MV-4-11 (cell line): Measurements from ENCODE around the gene TCF4.

Source experiments
- DNase-seq: peaks from one replicate; lab custom pipeline; 2025; lab: John Stamatoyannopoulos, UW

Gene TCF4

DNA sequence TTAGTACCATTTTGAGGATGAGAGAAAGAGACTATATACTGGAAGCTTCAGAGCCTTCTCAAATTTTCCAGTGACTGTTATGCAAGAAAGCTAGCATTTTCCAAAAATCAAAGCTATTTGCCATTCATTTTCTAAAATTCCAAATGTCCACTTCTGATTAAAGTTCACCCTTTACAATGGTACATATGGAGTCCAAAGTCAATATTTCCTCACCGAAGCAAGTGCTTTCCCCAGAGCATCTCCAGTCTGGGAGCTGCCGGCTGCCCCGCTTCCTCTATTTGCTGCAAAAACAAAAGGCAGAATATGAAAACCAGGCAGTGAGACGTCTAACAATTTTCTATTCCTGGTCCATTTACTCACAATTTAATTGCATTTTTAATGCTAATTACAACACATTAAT lies 326.7 kb downstream of the TCF4 start:
- DNase-seq: peak; percentile 19

- DNase-seq: no peak
Measured at GRCh38 chr18:55258088-55258487, 329.9 kb downstream of the TCF4 start.

DNA sequence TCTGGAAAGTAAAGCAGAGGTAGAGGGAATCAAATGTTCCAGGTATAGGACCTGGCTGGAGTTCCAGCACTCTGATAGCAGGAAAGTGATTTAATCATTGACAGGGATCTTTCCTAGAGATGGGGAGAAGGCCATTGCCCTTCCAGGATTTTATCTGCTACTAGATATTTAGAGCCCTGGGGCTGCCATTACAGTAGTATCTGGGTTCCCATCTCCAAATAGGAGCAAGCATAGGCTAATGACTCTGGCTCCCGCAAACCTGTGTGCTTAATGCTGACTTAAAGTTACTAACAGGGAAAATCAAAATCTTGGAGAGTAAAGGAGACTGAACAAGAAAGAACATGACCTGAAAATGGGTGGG lies 331.1 kb downstream of the TCF4 start:
- DNase-seq: no peak

GRCh38 chr18:55256226-55256928 lies 331.6 kb downstream of the TCF4 start:
- no peak for DNase-seq

GRCh38 chr18:55253814-55254213 lies 334.2 kb downstream of the TCF4 start:
- DNase-seq: no peak

DNA sequence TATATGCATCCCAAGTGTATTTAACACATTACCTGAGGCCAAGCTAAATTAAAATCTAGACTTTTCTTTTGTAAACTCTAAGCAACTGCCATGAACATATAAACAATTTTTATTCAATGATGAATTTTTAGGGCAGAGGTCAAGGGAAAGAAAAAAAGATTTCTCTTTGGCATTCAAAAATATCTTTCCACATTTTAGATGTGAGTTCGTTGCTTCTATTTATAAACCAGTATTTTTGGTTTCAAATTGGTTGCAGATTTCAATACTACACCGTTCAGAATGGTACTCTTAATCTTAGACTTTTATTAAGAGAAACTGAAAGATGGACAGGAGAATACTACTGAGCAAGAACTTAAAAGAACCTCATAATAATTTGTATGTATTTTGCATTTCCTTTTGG lies 335.1 kb downstream of the TCF4 start:
- no peak for DNase-seq

- DNase-seq: no peak
Measured at GRCh38 chr18:55252053-55252675, 335.8 kb downstream of the TCF4 start.

- DNase-seq: no peak
Measured at GRCh38 chr18:55251254-55251971, 336.6 kb downstream of the TCF4 start.

DNA sequence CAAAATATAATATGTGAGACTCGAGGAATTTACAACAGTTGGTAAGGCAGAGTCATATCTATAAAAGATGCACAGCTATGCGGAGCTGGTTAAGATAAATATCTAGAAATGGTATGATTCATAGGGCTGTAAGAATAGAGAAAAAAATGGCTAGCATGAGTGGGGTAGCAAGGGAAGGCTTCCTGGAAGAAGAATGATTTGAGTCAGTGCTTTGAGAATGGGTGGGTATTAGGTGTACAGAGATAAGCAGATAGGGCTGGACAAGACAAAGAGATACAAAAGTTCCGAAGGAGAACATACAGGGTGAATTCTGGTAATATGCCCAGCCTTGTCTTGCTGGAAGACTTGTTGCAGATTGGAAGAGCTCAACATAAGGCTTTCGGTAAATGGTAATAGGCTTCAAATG lies 337.2 kb downstream of the TCF4 start:
- DNase-seq: no peak

GRCh38 chr18:55249550-55249949 lies 338.4 kb downstream of the TCF4 start:
- DNase-seq: no peak

- DNase-seq: peak; percentile 85
Measured at GRCh38 chr18:55248495-55248894, 339.5 kb downstream of the TCF4 start.

DNA sequence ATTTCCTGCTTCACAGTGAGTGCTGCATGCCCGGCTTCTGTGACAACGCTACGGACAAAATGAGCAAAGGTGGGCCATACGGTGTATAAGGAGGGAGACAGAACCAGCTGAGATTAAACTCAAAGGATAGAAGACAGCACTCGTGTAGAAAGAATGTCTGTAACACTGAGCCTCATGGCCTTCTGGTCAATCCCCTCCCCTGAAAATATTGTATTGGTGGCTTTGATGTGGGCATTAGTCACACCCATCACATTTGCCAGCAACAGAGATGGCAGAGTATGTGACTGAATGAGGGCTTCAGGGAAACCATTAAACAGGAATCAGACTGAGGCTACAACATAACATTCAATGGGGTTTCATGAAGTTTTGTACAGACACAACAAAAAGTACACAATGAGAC lies 341.0 kb downstream of the TCF4 start:
- DNase-seq: no peak

DNA sequence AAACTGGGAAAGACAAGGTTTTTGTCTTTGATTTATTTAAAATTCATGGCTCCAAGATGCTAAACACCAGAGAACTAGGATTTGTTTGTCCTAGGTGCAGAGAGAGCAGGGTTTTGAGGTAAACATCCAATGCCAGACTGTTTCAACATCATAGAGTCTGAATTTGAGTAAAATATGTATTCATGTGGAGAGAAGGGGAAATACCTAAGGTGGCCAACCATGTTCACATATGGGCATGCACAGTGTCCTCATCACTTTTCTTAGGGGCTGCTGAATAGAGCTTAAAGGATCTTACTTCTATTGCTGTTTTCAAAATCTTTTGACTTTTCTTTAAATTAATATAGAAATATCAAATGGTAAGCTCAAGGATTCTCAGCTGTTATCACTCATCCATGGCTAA lies 341.7 kb downstream of the TCF4 start:
- no peak for DNase-seq

- DNase-seq: no peak
Measured at GRCh38 chr18:55245211-55245614, 342.8 kb downstream of the TCF4 start.

DNA sequence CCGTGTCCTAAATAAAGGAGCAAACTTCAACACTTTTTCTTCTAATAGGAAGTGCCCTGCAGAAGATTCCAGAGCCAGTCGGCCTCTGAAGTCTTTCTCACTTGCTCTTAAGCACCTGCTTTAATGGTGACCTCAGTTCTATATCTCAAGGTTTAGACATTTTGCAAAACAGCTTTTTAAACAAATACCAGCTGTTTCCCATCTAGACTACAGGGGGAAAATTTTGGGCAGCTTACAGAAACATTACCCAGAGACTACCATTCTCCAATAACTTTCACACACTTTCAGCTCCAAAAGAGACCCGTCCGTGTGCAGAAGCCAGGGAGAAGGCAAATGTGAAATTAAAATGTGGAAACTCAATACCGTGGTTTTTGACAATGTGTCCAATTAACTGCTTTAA lies 343.4 kb downstream of the TCF4 start:
- no peak for DNase-seq

- no peak for DNase-seq
Measured at GRCh38 chr18:55243857-55244256, 344.1 kb downstream of the TCF4 start.

DNA sequence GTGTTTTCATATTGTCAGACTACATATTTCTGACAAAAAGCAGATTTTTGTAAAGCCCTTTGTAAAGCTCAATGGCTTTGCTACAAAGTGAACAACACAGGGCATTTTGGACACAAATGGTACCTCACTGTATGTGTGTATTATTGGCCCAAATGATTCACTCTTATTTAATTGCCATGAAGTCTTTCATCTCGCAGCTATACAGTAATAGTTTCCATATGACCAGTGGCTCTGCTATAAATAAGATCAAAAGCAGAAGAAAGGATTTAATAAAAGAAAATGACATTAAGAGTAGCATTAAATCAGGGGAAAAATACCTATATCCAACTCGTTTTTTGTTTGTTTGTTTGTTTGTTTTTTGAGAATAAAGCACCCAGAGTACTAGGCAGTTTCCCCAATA lies 344.7 kb downstream of the TCF4 start:
- DNase-seq: no peak

- DNase-seq: no peak
Measured at GRCh38 chr18:55240978-55241377, 347.0 kb downstream of the TCF4 start.

DNA sequence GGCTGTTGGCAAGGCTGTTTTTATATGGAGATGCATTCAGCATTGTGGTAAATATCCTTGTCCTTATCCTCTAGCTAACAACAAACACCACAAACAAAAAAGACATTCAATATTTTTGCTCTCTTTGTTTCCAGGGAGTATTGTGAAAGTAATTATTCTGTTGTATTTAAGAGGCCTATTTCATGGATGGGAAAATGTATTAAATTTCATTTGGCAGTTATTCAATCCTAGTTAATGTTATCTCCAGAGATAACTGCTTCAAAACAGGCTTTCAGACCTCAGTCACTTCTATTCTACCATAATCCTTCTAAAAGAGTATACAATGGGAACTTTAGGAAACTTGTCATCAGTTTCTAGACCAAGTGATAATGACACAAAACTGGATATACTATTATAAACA lies 348.3 kb downstream of the TCF4 start:
- no peak for DNase-seq

GRCh38 chr18:55237660-55238059 lies 350.3 kb downstream of the TCF4 start:
- DNase-seq: no peak

DNA sequence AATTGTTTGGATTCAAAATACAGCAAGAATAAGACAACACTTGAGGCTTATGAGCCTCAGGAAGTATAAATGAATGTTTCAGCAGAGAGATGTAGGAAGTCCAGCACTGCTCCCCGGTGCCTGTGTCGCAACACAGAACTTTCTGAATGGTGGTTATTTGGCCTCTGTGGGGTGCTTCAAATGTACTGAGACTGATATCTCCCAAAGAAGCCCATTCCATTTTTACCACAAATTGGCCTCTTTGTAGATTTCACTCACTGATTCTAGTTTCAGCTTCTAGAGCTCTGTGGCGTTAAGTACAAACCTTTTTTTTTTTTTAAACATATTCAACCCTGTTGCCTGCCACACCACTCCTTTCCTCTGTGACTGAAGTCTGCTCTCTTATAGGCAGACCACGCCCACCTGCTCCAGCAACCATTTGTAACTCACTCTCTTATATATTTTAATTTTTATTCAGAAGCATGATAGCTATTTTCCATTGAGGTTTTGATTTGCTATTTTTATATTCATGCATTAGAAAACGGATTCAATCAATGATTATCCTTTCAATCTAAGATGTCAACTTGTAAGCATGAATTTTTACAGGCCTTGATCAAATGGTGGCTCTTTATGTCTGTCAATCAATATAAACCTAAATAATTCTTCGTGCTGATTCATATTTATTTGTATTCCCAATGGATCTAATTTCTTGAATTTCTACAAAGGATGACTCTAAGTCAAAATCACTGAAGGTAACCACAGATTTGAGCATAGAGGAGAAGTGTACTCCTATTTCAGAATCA lies 351.7 kb downstream of the TCF4 start:
- peak; percentile 86 for DNase-seq

DNA sequence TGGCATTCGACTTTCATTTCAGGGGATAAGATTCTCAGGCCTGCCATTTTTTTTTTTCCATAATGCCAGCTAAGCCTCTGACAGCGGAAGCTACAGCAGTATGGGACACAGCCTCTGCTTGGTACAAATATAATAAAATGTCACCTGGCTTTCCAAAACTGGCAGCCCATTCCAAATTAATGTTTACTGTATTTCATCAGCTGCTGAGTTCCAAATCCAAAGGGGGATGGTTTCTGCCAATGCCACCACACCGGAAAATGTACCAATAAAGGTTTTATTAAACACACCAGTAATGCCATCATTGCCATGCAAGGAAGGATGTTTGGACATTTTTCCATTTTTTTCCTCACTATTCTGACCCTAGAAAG lies 352.9 kb downstream of the TCF4 start:
- DNase-seq: no peak
